ENCODE measurements around the gene GZMM.

GZMM gene

GRCh38 chr19:538641-539428, 5.0 kb upstream of the GZMM start:
- TF ChIP-seq ZNF292 (tag by site-specific recombination; IDR thresholded peaks at IDR 0.05; ENCODE audit: borderline replicate concordance, low read depth) (no peak), ZNF843 (tag by site-specific recombination; IDR thresholded peaks at IDR 0.05) (no peak), ZNF426 (tag by site-specific recombination; IDR thresholded peaks at IDR 0.05) (no peak), ZNF701 (tag by site-specific recombination; IDR thresholded peaks at IDR 0.05) (no peak), ZIC2 (tag by site-specific recombination; IDR thresholded peaks at IDR 0.05) (no peak), ZBTB17 (tag by site-specific recombination; IDR thresholded peaks at IDR 0.05) (no peak), ZNF138 (tag by site-specific recombination; IDR thresholded peaks at IDR 0.05; ENCODE audit: borderline replicate concordance) (no peak), ZNF791 (tag by site-specific recombination; IDR thresholded peaks at IDR 0.05) (no peak), ZNF704 (tag by site-specific recombination; IDR thresholded peaks at IDR 0.05) (no peak), ZNF221 (tag by site-specific recombination; IDR thresholded peaks at IDR 0.05; ENCODE audit: borderline replicate concordance) (no peak), ZEB2 (tag by site-specific recombination; IDR thresholded peaks at IDR 0.05) (no peak), ZNF169 (tag by site-specific recombination; IDR thresholded peaks at IDR 0.05) (no peak), ZNF10 (tag by site-specific recombination; IDR thresholded peaks at IDR 0.05) (no peak), PRDM10 (tag by site-specific recombination; IDR thresholded peaks at IDR 0.05) (no peak), ZNF626 (tag by site-specific recombination; IDR thresholded peaks at IDR 0.05) (no peak), ZNF555 (tag by site-specific recombination; conservative IDR thresholded peaks at IDR 0.05) (no peak), ZNF433 (tag by site-specific recombination; IDR thresholded peaks at IDR 0.05; ENCODE audit: low read depth) (no peak), ZFP41 (tag by site-specific recombination; IDR thresholded peaks at IDR 0.05; ENCODE audit: borderline replicate concordance) (no peak), AEBP2 (tag by site-specific recombination; IDR thresholded peaks at IDR 0.05; ENCODE audit: borderline replicate concordance) (no peak)
- peaks cover 6 to 61% of the 10 kb centered on the region in 2 experiments; a peak in 2 of 3 replicates for H3K36me3 ChIP-seq (ENCODE audit: control insufficient read depth in 2 of 2, insufficient read depth in 1 of 2, low read length in 2 of 2)

More at GRCh38 chr19:538641-539428, 5.0 kb upstream of the GZMM start:
- Histone ChIP-seq H3K27ac (ENCODE audit: extremely low read depth, low read depth, low read length) (no peak overlapping the region), H3K4me1 (ENCODE audit: control insufficient read depth, insufficient read depth, low read length) (peaks cover under 1% of the 10 kb centered on the region; the same call in 1 of the 2 replicates), H3K9me3 (ENCODE audit: control insufficient read depth, insufficient read depth, low read depth, low read length) (no peaks in the 10 kb centered on the region), H3K4me3 (ENCODE audit: low read depth, low read length) (no peak overlapping the region)
- CTCF ChIA-PET, result interaction anchor here (0.7 to 1.3 kb wide), 2 partner anchors 28 to 29 kb away, joined by 3 read pairs; no protein-coding TSS in a partner anchor
- POLR2A ChIA-PET, result interaction anchor here (0.5 kb wide), 1 partner anchor 33 kb away, joined by 8 read pairs; no protein-coding TSS in a partner anchor
